H1 (cell line): ENCODE measurements around the gene PSMD5. TPM values are rescaled to one million over a fixed set of nuclear protein-coding genes. Genes with fewer than 3 reads are reported as not detected.
A peak's percentile ranks its signal among the peaks of the same experiment; 100 is the strongest.

ENCODE experiments used
- ATF2 ChIP-seq: IDR thresholded peaks from 2 replicates; pipeline ENCODE4 v1.6.1; 2012; ENCODE audit warnings: low read length, inconsistent platforms
- EGR1 ChIP-seq: IDR thresholded peaks from 2 replicates; pipeline ENCODE4 v1.6.1; 2011; ENCODE audit warnings: low read depth, low read length, borderline replicate concordance
- EP300 ChIP-seq, 2 experiments: IDR thresholded peaks; 1 replicate in 1 of 2; 2 replicates in 1 of 2; pipeline ENCODE4 v1.6.1; 2011 to 2012; ENCODE audit warnings: low read depth in 2 of 2, low read length in 2 of 2, mild to moderate bottlenecking in 2 of 2, borderline replicate concordance in 1 of 2, inconsistent platforms in 1 of 2, moderate library complexity in 1 of 2
- HDAC6 ChIP-seq: IDR thresholded peaks from one replicate; pipeline ENCODE4 v1.7.1; 2012; ENCODE audit warnings: low read depth, mild to moderate bottlenecking, inconsistent platforms, low read length, moderate library complexity
- JUN ChIP-seq: IDR thresholded peaks from 2 replicates; pipeline ENCODE4 v1.6.1; 2011; ENCODE audit warnings: low read depth, mild to moderate bottlenecking, improper control_type of control experiment, low read length
- PHF8 ChIP-seq: fragments of 200-600 bp; sonication (generic); conservative IDR thresholded peaks from 2 replicates; pipeline ENCODE4 v1.7.1; 2012; ENCODE audit warnings: low read depth, mild to moderate bottlenecking, inconsistent platforms, low read length, moderate library complexity
- RAD21 ChIP-seq, 2 experiments: IDR thresholded peaks in 1 of 2; conservative IDR thresholded peaks in 1 of 2; 2 replicates each; pipeline ENCODE4 v1.6.1; 2011; ENCODE audit warnings: low read depth in 2 of 2, low read length in 2 of 2, improper control_type of control experiment in 1 of 2, inconsistent platforms in 1 of 2, mild to moderate bottlenecking in 1 of 2, moderate library complexity in 1 of 2
- SIX5 ChIP-seq: IDR thresholded peaks from 2 replicates; pipeline ENCODE4 v1.6.1; 2011; ENCODE audit warnings: mild to moderate bottlenecking, low read depth, low read length
- SP1 ChIP-seq: IDR thresholded peaks from 2 replicates; pipeline ENCODE4 v1.6.1; 2011; ENCODE audit warnings: low read depth, low read length
- SP4 ChIP-seq: IDR thresholded peaks from 2 replicates; pipeline ENCODE4 v1.6.1; 2012; ENCODE audit warnings: low read length, inconsistent platforms
- TEAD4 ChIP-seq: IDR thresholded peaks from 2 replicates; pipeline ENCODE4 v1.6.1; 2012; ENCODE audit warnings: low read depth, low read length, inconsistent platforms, mixed read lengths
- polyA plus RNA-seq, 7 experiments: library from polyadenylated mRNA; depleted of rRNA in 3 of 7; stranded (reverse) in 5 of 7; unstranded in 2 of 7; fragments of >200 nt in 5 of 7; fragments of 200-250 nt in 2 of 7; gene quantifications; 1 replicate in 5 of 7; 2 replicates in 1 of 7; 4 replicates in 1 of 7; pipeline versions ENCODE4 v1.2.1 to v1.2.3, GENCODE V29; 2011 to 2013; ENCODE audit warnings: missing spikeins in 2 of 7, mixed read lengths in 2 of 7
- total RNA-seq: library from RNA; stranded (reverse); fragmentation: NEBNext Ultra II Directional; extraction: Animal tissue kit (Norgen Biotek cat#: 25700); gene quantifications from 2 replicates; pipeline ENCODE4 v1.2.1, GENCODE V29; 2021
- TF ChIP-seq, protein P1 (sequence below): IDR thresholded peaks from 2 replicates; pipeline ENCODE4 v1.6.1; 2012; ENCODE audit warnings: inconsistent platforms
- TF ChIP-seq, protein P2 (sequence below): IDR thresholded peaks from 2 replicates; pipeline ENCODE4 v1.6.1; 2012; ENCODE audit warnings: inconsistent platforms

Gene PSMD5
- total and polyA plus RNA-seq, 2 of the 8 experiments (the other 6 are each of a cell fraction or from before 2014, with no cell fraction given) = 19.2 to 30.5 TPM

GRCh38 chr9:120842685-120843485, at the start of gene PSMD5 (continued):
- TF ChIP-seq HDAC6 (no peak), ATF2 (peak; percentile 95), JUN (no peak), SP1 (no peak; the same call in 1 of the 2 replicates), SP4 (no peak; the same call in 1 of the 2 replicates), SIX5 (no peak), PHF8 (peak; percentile 98), EGR1 (no peak), TEAD4 (0 out of 2 replicates have a peak, but pooled peaks have one; percentile 38), EP300 (IDR thresholded peaks at IDR 0.05; ENCODE audit: borderline replicate concordance in 1 of 2, low read depth in 2 of 2, low read length in 2 of 2) (no peak), RAD21 (IDR thresholded peaks at IDR 0.05 in 1 of 2, conservative IDR thresholded peaks at IDR 0.05 in 1 of 2; ENCODE audit: low read depth in 2 of 2, low read length in 2 of 2) (peak in 1 of 2 experiments; percentile 22; a peak in 1 of 4 replicates)
- TF ChIP-seq, protein P1, sequence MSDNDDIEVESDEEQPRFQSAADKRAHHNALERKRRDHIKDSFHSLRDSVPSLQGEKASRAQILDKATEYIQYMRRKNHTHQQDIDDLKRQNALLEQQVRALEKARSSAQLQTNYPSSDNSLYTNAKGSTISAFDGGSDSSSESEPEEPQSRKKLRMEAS = peak; percentile 66
- TF ChIP-seq, protein P2, sequence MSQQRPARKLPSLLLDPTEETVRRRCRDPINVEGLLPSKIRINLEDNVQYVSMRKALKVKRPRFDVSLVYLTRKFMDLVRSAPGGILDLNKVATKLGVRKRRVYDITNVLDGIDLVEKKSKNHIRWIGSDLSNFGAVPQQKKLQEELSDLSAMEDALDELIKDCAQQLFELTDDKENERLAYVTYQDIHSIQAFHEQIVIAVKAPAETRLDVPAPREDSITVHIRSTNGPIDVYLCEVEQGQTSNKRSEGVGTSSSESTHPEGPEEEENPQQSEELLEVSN = peak; percentile 83; the same call in 1 of the 2 replicates
